ENCODE results near the gene CCDC88A.

DNA sequence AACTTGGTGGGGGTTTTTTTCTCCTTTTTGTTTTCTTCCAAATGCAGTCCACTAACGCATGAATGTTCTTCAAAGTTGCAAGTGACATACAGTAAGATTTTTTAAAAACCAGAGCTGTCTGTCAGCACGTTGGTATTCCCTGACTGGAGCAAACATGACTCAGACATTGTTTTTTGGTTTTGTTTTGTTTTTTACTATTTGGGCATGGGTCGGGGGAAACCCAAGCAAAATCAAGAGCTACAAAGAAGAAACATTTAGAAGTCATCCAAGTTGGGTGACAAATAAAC, 726 bp upstream of the CCDC88A start:
- no peak for TF ChIP-seq TAF1 (IDR thresholded peaks at IDR 0.05; ENCODE audit: borderline replicate concordance, insufficient read depth, low read length)
- TF ChIP-seq, protein P1, sequence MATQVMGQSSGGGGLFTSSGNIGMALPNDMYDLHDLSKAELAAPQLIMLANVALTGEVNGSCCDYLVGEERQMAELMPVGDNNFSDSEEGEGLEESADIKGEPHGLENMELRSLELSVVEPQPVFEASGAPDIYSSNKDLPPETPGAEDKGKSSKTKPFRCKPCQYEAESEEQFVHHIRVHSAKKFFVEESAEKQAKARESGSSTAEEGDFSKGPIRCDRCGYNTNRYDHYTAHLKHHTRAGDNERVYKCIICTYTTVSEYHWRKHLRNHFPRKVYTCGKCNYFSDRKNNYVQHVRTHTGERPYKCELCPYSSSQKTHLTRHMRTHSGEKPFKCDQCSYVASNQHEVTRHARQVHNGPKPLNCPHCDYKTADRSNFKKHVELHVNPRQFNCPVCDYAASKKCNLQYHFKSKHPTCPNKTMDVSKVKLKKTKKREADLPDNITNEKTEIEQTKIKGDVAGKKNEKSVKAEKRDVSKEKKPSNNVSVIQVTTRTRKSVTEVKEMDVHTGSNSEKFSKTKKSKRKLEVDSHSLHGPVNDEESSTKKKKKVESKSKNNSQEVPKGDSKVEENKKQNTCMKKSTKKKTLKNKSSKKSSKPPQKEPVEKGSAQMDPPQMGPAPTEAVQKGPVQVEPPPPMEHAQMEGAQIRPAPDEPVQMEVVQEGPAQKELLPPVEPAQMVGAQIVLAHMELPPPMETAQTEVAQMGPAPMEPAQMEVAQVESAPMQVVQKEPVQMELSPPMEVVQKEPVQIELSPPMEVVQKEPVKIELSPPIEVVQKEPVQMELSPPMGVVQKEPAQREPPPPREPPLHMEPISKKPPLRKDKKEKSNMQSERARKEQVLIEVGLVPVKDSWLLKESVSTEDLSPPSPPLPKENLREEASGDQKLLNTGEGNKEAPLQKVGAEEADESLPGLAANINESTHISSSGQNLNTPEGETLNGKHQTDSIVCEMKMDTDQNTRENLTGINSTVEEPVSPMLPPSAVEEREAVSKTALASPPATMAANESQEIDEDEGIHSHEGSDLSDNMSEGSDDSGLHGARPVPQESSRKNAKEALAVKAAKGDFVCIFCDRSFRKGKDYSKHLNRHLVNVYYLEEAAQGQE (IDR thresholded peaks at IDR 0.05; ENCODE audit: insufficient read depth in 1 of 2, low read depth in 2 of 2, low read length in 2 of 2), result no peak
- no peak for TF ChIP-seq POLR2AphosphoS5 (IDR thresholded peaks at IDR 0.05; ENCODE audit: low read depth, low read length)
- TF ChIP-seq FOXP2 (optimal IDR thresholded peaks at IDR 0.05; ENCODE audit: borderline replicate concordance, extremely low read depth, extremely low read length, insufficient read depth), result no peak
